B cell (primary cell): ENCODE measurements around the gene NCAM1.

Experiments used
- EZH2 ChIP-seq: IDR thresholded peaks from 2 replicates; pipeline ENCODE4 v1.6.1; 2012; ENCODE audit warnings: borderline replicate concordance, low read depth, mild to moderate bottlenecking, moderate library complexity, low read length; ENCODE audit not compliant: insufficient read depth, poor library complexity, severe bottlenecking
- TF ChIP-seq, protein P1 (sequence below): fragments of 200-600 bp; IDR thresholded peaks from one replicate; pipeline ENCODE4 v1.8.0; 2022; ENCODE audit warnings: antibody characterized with exemption, mild to moderate bottlenecking

DNA sequence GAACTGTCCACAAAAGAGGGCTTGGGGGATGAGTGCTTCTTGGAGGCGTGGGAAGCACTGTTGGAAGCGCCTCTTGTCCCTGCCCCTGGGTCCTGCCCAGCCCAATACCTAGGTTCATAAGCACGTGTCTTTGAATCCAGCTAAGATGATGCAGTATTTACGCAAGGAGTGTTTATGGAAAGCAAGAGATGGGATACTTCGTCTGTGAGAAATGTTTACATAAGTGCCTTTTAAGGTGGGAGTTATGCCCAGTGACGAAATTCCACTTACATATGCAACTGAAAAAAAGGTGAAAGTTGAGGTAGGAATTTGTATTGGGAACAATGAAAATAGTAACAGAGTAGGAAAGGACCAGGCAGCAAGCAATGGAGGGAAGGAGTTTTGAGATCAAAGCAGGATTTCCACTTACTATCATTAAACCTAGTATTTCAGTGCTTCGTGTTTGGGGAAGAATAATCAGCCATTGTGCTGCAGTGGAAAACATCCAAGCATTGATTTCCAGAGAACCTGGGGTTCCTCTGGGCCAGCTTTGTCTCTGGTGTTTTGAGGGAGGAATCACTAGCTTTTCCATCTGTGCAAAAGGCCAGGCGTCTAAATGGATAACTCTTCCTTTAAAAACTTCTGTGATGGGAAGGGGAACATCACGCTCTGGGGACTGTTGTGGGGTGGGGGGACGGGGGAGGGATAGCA, 237.9 kb downstream of the NCAM1 start:
- TF ChIP-seq, protein P1, sequence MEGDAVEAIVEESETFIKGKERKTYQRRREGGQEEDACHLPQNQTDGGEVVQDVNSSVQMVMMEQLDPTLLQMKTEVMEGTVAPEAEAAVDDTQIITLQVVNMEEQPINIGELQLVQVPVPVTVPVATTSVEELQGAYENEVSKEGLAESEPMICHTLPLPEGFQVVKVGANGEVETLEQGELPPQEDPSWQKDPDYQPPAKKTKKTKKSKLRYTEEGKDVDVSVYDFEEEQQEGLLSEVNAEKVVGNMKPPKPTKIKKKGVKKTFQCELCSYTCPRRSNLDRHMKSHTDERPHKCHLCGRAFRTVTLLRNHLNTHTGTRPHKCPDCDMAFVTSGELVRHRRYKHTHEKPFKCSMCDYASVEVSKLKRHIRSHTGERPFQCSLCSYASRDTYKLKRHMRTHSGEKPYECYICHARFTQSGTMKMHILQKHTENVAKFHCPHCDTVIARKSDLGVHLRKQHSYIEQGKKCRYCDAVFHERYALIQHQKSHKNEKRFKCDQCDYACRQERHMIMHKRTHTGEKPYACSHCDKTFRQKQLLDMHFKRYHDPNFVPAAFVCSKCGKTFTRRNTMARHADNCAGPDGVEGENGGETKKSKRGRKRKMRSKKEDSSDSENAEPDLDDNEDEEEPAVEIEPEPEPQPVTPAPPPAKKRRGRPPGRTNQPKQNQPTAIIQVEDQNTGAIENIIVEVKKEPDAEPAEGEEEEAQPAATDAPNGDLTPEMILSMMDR: no peak
- no peak for TF ChIP-seq EZH2
